Activated CD8-positive, alpha-beta memory T cell treated with anti-CD3 and anti-CD28 coated beads, Interleukin-2, amount 50 U/mL, for 4 hours (primary cell): ENCODE results near the gene RGL1.

ENCODE experiments used
- DNase-seq: peaks from one replicate; pipeline ENCODE4 v3.0.0-alpha.2; 2020

RGL1 gene

GRCh38 chr1:183871142-183871541, 66.2 kb downstream of the RGL1 start:
- DNase-seq: no peak

- DNase-seq: no peak
Measured at GRCh38 chr1:183871601-183872000, 66.7 kb downstream of the RGL1 start.

- DNase-seq: no peak
Measured at GRCh38 chr1:183872403-183872802, 67.5 kb downstream of the RGL1 start.

GRCh38 chr1:183873642-183874041, 68.7 kb downstream of the RGL1 start:
- DNase-seq: no peak

- no peak for DNase-seq
Measured at GRCh38 chr1:183876309-183876708, 71.4 kb downstream of the RGL1 start.

GRCh38 chr1:183877053-183877720, 72.3 kb downstream of the RGL1 start:
- DNase-seq: no peak

GRCh38 chr1:183879494-183879893, 74.6 kb downstream of the RGL1 start:
- DNase-seq: no peak

GRCh38 chr1:183879966-183880365, 75.0 kb downstream of the RGL1 start:
- no peak for DNase-seq

GRCh38 chr1:183880531-183881243, 75.8 kb downstream of the RGL1 start:
- DNase-seq: no peak

GRCh38 chr1:183881387-183882131, 76.6 kb downstream of the RGL1 start:
- DNase-seq: no peak

GRCh38 chr1:183882335-183883167, 77.6 kb downstream of the RGL1 start:
- no peak for DNase-seq

GRCh38 chr1:183883623-183884022, 78.7 kb downstream of the RGL1 start:
- DNase-seq: no peak

GRCh38 chr1:183884526-183884925, 79.6 kb downstream of the RGL1 start:
- DNase-seq: no peak

- DNase-seq: no peak
Measured at GRCh38 chr1:183885142-183885735, 80.3 kb downstream of the RGL1 start.

GRCh38 chr1:183886083-183886828, 81.3 kb downstream of the RGL1 start:
- no peak for DNase-seq

- no peak for DNase-seq
Measured at GRCh38 chr1:183886853-183887252, 81.9 kb downstream of the RGL1 start.

GRCh38 chr1:183887826-183888819, 83.2 kb downstream of the RGL1 start:
- no peak for DNase-seq

- no peak for DNase-seq
Measured at GRCh38 chr1:183889095-183889494, 84.2 kb downstream of the RGL1 start.

- DNase-seq: no peak
Measured at GRCh38 chr1:183891158-183891856, 86.4 kb downstream of the RGL1 start.

- no peak for DNase-seq
Measured at GRCh38 chr1:183892351-183892793, 87.5 kb downstream of the RGL1 start.
